AG04450 (cell line): ENCODE results near the gene ZNF341. TPM values are rescaled to one million over a fixed set of nuclear protein-coding genes. Genes with fewer than 3 reads are reported as not detected.

Experiments
- CTCF ChIA-PET: fragments of 300-600, 350-600 bp; formaldehyde crosslinking; extraction: SDS; loops from one replicate; lab custom pipeline; 2022; ENCODE audit warnings: antibody characterized with exemption, inconsistent platforms; lab: Charles Lee
- POLR2A ChIA-PET: fragments of 350-600 bp; formaldehyde crosslinking; extraction: SDS; loops from one replicate; lab custom pipeline; 2021; ENCODE audit warnings: antibody characterized with exemption, inconsistent platforms; lab: Yijun Ruan, JAX
- DNase-seq: peaks from one replicate; pipeline ENCODE4 v3.0.0-alpha.2; 2011; ENCODE audit warnings: low read depth, low spot score
- H3K27ac ChIP-seq: one replicate; pipeline ENCODE4 v1.5.1; 2012; ENCODE audit warnings: low read depth, low read length, control low read depth
- H3K27me3 ChIP-seq: one replicate; pipeline ENCODE4 v1.6.0; 2012; ENCODE audit warnings: low read length; ENCODE audit not compliant: control insufficient read depth, insufficient read depth
- H3K4me3 ChIP-seq: 2 replicates; pipeline ENCODE4 v1.5.1; 2011; ENCODE audit warnings: mild to moderate bottlenecking, low read depth, low read length, control low read depth
- H3K9me3 ChIP-seq: 2 replicates; pipeline ENCODE4 v1.5.1; 2012; ENCODE audit warnings: low read length; ENCODE audit not compliant: control insufficient read depth, insufficient read depth
- polyA plus RNA-seq: library from polyadenylated mRNA; depleted of rRNA; stranded (reverse); fragments of >200 nt; gene quantifications from 2 replicates; pipeline ENCODE4 v1.2.3, GENCODE V29; 2011
- TF ChIP-seq, protein P1 (sequence below): IDR thresholded peaks from 2 replicates; pipeline ENCODE4 v1.5.1; 2011; ENCODE audit warnings: low read depth, low read length, control low read depth, inconsistent platforms

The ZNF341 gene
- polyA plus RNA-seq, 1 experiment: 1.5 TPM

- ChIA-PET CTCF (interaction anchor here (1.0 kb wide), 1 partner anchor 33 kb away, joined by 3 read pairs; the partner anchor contains the start of gene PXMP4), POLR2A (no interaction called here)
- H3K27ac ChIP-seq: no peak overlapping the region
- H3K27me3 ChIP-seq: no peaks in the 10 kb centered on the region
- H3K4me3 ChIP-seq: no peak overlapping the region; the same call in 1 of the 2 replicates
- TF ChIP-seq, protein P1, sequence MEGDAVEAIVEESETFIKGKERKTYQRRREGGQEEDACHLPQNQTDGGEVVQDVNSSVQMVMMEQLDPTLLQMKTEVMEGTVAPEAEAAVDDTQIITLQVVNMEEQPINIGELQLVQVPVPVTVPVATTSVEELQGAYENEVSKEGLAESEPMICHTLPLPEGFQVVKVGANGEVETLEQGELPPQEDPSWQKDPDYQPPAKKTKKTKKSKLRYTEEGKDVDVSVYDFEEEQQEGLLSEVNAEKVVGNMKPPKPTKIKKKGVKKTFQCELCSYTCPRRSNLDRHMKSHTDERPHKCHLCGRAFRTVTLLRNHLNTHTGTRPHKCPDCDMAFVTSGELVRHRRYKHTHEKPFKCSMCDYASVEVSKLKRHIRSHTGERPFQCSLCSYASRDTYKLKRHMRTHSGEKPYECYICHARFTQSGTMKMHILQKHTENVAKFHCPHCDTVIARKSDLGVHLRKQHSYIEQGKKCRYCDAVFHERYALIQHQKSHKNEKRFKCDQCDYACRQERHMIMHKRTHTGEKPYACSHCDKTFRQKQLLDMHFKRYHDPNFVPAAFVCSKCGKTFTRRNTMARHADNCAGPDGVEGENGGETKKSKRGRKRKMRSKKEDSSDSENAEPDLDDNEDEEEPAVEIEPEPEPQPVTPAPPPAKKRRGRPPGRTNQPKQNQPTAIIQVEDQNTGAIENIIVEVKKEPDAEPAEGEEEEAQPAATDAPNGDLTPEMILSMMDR: no peak
- no peak for DNase-seq
- H3K9me3 ChIP-seq: no peaks in the 10 kb centered on the region
Measured at GRCh38 chr20:33686984-33687366, 44.8 kb upstream of the ZNF341 start.

DNA sequence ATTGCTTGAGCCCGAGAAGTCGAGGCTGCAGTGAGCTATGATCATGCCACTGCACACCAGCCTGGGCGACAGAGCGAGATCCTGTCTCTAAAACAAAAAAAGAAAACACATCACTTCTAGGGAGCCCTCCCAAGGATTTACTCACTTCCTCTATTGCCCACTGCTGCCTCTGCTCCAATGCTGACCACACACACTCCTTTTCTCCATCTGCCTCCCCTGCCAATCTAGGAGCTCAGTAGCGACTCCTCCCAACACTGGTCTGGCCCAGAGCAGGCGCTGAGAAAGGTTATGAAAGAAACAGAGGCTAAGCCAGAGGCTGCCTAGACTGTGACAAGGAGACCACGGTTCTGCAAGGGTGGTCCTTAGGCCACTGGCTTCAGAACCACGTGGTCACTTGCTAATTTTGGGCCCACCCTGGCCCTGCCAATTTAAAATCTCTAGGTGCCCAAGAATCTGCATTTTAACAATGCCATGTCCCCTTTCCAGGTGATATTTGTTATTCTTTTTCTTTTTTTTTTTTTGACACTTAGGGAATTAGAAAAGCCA lies 44.4 kb upstream of the ZNF341 start:
- ChIA-PET POLR2A (no interaction called here), CTCF (interaction anchor here (0.7 to 1.0 kb wide), 2 partner anchors 33 kb away, joined by 3 read pairs; partner anchors contain the start of gene PXMP4)
- no peak for DNase-seq
- Histone ChIP-seq H3K4me3 (no peak overlapping the region), H3K27ac (no peak overlapping the region), H3K27me3 (no peaks in the 10 kb centered on the region), H3K9me3 (no peaks in the 10 kb centered on the region)
- TF ChIP-seq, protein P1: no peak

DNA sequence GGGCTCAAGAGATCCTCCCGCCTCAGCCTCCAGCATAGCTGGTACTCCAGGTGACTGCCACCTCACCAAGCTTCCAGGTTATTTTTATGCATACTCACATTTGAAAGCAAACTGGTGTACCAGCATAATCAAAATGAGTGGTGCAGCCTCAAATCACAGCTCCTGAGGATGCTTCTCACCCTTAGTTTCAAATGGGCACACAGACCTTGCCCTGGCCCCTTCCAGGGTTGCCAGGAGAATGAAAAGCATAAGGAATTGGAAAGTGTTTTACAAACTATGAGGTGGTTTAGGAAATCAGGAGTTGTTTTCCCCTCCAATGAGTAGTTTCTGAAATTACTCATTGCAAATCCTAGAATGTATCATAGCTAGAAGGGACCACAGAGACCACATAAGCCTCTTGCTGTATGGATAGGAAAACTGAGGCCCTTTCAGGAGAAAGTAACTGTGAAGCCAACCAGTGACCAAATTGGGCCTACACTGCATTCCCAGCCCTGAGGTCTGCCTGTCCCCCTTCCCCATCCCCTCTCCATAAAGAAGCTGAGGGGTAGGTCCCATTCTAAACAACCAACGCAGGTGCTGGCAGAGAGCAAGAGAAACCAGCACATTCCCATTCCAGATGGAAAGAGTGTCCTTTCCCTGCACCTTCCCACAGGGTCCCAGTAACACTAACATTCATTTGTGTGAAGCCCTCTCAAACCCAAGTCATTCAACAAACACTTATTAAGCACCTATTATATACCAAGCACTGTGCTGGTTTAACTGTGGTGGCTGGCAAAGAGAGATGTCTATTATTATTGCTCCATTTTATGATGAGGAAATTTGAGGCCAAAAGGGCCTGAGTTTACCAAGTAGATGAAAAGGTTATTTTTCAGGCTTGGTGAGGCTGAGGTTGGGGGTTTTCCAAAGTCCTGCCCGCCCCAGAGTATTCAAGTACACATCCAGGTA lies 43.5 kb upstream of the ZNF341 start:
- H3K27ac ChIP-seq: no peak overlapping the region
- H3K4me3 ChIP-seq: no peak overlapping the region
- H3K27me3 ChIP-seq: no peaks in the 10 kb centered on the region
- no peaks in the 10 kb centered on the region for H3K9me3 ChIP-seq
- TF ChIP-seq, protein P1: no peak
- CTCF ChIA-PET: interaction anchor here (0.7 kb wide), 1 partner anchor 32 kb away, joined by 3 read pairs; no protein-coding TSS in a partner anchor
- no peak for DNase-seq
- POLR2A ChIA-PET: no interaction called here

- Histone ChIP-seq H3K27ac (no peak overlapping the region), H3K4me3 (no peak overlapping the region), H3K9me3 (no peaks in the 10 kb centered on the region), H3K27me3 (no peaks in the 10 kb centered on the region)
- POLR2A ChIA-PET: no interaction called here
- CTCF ChIA-PET: no interaction called here
- TF ChIP-seq, protein P1: no peak
- DNase-seq: no peak
Measured at GRCh38 chr20:33688938-33689424, 42.8 kb upstream of the ZNF341 start.

DNA sequence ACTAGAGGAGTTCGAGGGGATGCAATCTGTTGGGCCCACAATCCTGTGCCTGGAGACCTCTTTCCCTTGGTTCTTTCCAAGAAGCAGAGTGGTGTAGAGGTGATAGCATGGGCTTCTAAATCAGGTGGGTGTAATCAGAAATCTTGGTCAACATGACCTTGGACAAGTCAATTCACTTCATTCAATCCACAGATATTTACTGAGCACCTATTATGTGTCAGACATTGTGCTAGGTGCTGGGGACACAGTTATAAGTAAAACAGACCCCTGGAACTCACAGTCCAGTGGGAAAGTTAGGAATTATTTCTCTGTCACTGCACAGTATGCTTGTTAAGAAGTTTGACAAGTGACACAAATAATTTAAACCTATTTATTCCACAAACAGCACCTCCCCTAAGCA lies 42.3 kb upstream of the ZNF341 start:
- H3K9me3 ChIP-seq: no peaks in the 10 kb centered on the region
- no peak overlapping the region for H3K4me3 ChIP-seq
- POLR2A ChIA-PET: no interaction called here
- CTCF ChIA-PET: no interaction called here
- TF ChIP-seq, protein P1: no peak
- DNase-seq: no peak
- H3K27me3 ChIP-seq: no peaks in the 10 kb centered on the region
- H3K27ac ChIP-seq: no peak overlapping the region
